Immature natural killer cell (primary cell): ENCODE data around the gene CAMK1G. TPM values are rescaled to one million over a fixed set of nuclear protein-coding genes. Genes with fewer than 3 reads are reported as not detected.

Source experiments
- DNase-seq, 3 donors: peaks; one replicate each; pipeline ENCODE4 v3.0.0; 2022; ENCODE audit warnings: mixed read lengths in 1 of 3
- H3K27ac Mint-ChIP-seq, 6 donors: one replicate each; pipeline ENCODE4 v1.8.0; 2020; ENCODE audit warnings: mixed read lengths in 6 of 6, mild to moderate bottlenecking in 5 of 6, inconsistent platforms in 4 of 6, moderate library complexity in 3 of 6
- H3K27me3 Mint-ChIP-seq, 3 donors: one replicate each; pipeline ENCODE4 v1.8.0; 2020 to 2021; ENCODE audit warnings: low read depth in 3 of 3, mild to moderate bottlenecking in 3 of 3, mixed read lengths in 3 of 3, moderate library complexity in 3 of 3, inconsistent platforms in 1 of 3
- H3K36me3 Mint-ChIP-seq, 3 donors: one replicate each; pipeline ENCODE4 v1.8.0; 2020; ENCODE audit warnings: mixed read lengths in 3 of 3, inconsistent platforms in 2 of 3, mild to moderate bottlenecking in 2 of 3
- H3K4me1 Mint-ChIP-seq, 2 donors: one replicate each; pipeline ENCODE4 v1.8.0; 2020; ENCODE audit warnings: inconsistent platforms in 2 of 2, mild to moderate bottlenecking in 2 of 2, mixed read lengths in 2 of 2, moderate library complexity in 1 of 2
- H3K4me3 Mint-ChIP-seq, 5 donors: one replicate each; pipeline ENCODE4 v1.8.0; 2020; ENCODE audit warnings: mild to moderate bottlenecking in 5 of 5, mixed read lengths in 5 of 5, inconsistent platforms in 3 of 5, moderate library complexity in 3 of 5
- H3K9me3 Mint-ChIP-seq, 6 donors: one replicate each; pipeline ENCODE4 v1.8.0; 2020; ENCODE audit warnings: mild to moderate bottlenecking in 6 of 6, mixed read lengths in 6 of 6, inconsistent platforms in 4 of 6, moderate library complexity in 3 of 6
- polyA plus RNA-seq, 3 donors: library from polyadenylated mRNA; unstranded; fragments of 300-500 nt; fragmentation: Illumina TruSeq; gene quantifications; one replicate each; pipeline ENCODE4 v1.2.3, GENCODE V29; 2021

The CAMK1G gene
- polyA plus RNA-seq, 3 donors from 2014 or later, result not detected

DNA sequence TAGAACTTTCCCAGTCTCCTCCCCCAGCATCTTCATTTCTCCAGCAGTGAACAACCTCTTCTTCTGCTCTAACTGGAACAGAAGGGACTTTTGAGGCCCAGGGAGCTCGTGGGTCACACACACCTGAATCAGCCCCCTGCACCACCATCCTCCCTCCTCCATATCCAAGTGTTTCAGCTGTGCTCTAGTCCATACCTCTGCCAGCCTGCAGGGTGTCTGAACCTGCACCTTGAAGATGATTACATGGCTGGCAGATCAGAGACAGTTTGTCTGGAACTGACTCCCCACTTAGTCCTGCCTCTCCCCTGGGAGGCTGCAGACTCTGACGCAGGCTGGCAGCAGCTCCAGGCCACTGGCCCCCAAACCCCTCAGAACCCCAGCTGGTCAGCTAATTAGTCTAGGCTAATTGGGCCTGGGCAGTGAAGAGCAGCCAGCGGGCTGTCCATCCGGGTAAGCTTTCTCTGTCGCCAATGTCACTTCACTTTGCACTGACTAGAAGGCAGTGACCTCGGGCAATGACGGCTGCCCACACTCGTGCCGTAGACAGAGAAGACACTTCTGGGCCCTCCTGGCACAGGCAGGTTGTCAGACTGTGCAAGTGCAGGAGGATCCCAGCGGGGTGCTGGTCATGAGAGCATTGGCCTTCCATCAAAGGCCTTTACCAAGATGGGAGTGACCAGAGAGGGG lies 12.2 kb downstream of the CAMK1G start:
- no peak for DNase-seq
- peaks cover 5 to 7% (median 6%) of the 10 kb centered on the region in 3 donors for H3K27me3 Mint-ChIP-seq
- no peaks in the 10 kb centered on the region for H3K9me3 Mint-ChIP-seq
- no peaks in the 10 kb centered on the region for H3K36me3 Mint-ChIP-seq
- H3K4me1 Mint-ChIP-seq, result no peaks in the 10 kb centered on the region
- H3K27ac Mint-ChIP-seq, result no peak overlapping the region
- H3K4me3 Mint-ChIP-seq, result no peak overlapping the region

DNA sequence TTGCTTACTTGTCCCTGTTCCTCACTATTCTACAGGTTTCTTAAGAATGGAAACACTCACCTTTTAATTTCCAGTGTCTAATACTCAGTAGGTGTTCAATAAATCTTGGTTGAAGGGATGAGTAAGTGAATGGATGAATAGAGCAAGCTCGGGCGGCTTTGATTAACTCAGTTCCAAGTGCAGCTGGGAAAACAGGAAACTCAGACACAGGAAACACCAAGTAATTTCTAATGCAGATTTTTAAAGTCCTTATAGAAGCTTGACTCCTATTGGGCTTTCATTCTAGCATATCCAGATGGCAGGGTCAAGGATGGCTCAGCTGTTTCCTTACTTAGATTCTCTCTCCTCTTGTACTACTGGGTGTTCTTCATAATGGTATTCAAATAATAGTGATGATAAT lies 14.0 kb downstream of the CAMK1G start:
- DNase-seq, result no peak
- Mint-ChIP-seq H3K36me3 (no peaks in the 10 kb centered on the region), H3K4me1 (no peaks in the 10 kb centered on the region), H3K4me3 (no peak overlapping the region), H3K27ac (no peak overlapping the region), H3K9me3 (no peaks in the 10 kb centered on the region), H3K27me3 (peaks cover 4 to 7% (median 5%) of the 10 kb centered on the region in 3 donors)

DNA sequence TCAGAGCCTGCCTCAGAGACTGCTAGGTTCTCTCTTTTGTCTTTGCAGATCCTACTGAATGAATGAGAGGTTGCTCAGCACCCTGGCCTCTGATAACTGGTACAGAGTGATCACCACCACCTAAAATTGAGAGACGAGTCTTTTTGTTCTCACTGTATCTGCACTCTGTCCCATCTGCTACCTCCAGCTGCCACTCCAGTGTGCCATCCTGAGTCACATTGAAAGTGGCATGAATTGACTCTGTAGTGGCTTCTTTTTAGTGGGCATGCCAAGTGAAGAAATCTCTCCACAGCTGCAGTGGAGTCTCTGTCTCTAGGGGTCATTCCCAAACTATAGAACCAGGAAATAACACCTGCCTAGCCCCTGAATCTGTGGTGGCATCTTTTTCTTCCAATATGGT lies 14.7 kb downstream of the CAMK1G start:
- Mint-ChIP-seq H3K36me3 (no peaks in the 10 kb centered on the region), H3K9me3 (no peaks in the 10 kb centered on the region), H3K4me3 (no peak overlapping the region), H3K27me3 (peaks cover 4 to 7% (median 5%) of the 10 kb centered on the region in 3 donors), H3K27ac (no peak overlapping the region), H3K4me1 (no peaks in the 10 kb centered on the region)
- no peak for DNase-seq

DNA sequence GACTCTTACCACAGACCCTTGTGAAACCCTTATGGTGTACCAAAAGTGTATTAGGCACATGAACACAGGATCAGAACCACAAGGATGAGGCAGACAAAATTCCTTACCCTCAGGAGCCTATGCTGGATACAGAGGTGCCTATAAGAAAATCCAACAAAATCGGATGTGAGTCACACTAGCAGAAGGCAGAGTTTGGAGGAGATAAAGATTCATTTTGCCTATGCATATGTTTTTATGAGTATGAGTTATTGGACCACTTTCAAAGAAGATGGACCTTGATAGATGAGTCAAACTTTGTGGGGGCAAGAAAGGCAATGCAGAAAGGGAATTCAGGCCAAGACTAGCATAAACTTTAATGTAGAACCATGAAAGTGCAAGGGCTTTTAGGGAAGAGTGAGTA lies 17.0 kb downstream of the CAMK1G start:
- peaks cover 0 to 7% (median 2%) of the 10 kb centered on the region in 3 donors for H3K27me3 Mint-ChIP-seq
- H3K4me1 Mint-ChIP-seq, result peaks cover 2 to 9% of the 10 kb centered on the region in 2 donors
- DNase-seq, result no peak
- H3K4me3 Mint-ChIP-seq, result no peak overlapping the region
- H3K27ac Mint-ChIP-seq, result no peak overlapping the region
- H3K9me3 Mint-ChIP-seq, result no peaks in the 10 kb centered on the region
- H3K36me3 Mint-ChIP-seq, result no peaks in the 10 kb centered on the region

DNA sequence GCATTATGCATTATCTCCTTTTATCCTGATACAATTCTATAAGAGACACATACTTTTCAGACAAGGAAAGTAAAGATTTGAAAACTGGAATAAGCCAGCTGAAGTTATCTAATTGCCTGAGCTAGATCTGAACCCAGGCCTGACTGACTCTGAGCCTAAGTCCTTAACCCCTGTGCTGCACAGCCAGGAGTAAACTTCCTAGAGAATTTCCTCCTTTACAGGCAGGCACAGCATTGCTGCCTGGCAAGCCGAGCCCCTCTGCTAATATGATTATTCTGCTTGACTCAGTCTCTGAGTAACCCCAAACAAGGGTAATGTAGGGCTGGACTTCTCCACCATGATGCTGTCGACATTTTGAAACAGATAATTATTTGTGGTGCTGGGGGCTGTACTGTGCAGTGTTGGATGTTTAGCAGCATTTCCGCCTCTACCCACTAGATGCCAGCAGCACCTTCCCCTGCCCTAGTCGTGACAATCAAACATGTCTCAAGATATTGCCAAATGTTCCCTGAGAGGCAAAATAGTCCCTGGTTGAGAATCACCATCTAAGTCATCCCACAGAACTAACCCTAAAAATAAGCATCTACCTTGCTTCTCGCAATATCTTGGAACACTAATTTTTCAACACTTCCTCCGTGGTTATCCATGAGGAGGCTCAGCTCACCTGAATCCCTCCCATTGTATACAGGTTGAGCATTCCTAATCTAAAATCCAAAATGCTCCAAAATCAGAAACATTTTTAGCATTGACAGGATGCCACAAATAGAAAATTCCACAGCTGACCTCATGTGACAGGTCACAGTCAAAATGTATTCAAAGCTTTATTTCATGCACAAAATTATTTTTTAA lies 18.5 kb downstream of the CAMK1G start:
- Mint-ChIP-seq H3K27ac (no peak overlapping the region), H3K36me3 (no peaks in the 10 kb centered on the region), H3K4me1 (peaks cover 2 to 9% of the 10 kb centered on the region in 2 donors), H3K27me3 (peaks cover 0 to 7% (median 2%) of the 10 kb centered on the region in 3 donors), H3K9me3 (no peaks in the 10 kb centered on the region), H3K4me3 (no peak overlapping the region)
- peak in 1 of 3 donors; percentile 11 for DNase-seq

DNA sequence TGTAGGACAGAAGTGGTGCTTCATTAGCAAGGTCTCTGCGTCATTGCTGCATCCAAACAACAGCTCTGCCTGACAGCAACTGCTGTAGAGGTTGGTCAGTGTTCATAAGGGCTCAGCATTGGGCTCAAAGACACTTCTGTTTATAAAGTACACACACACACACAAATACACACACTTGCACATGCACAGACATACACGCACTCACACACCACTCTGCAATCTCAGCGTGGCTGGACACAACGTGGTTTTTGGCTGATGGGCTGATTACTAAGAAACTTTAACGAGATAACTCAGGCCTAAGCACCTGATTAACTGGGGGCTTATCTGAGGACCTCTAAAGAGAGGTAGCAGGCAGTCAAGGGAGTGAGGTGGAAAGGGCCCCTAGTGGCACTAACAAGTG lies 20.4 kb downstream of the CAMK1G start:
- Mint-ChIP-seq H3K27me3 (peaks cover 0 to 4% (median 2%) of the 10 kb centered on the region in 3 donors), H3K36me3 (no peaks in the 10 kb centered on the region), H3K27ac (no peak overlapping the region), H3K4me1 (peaks cover 2 to 9% of the 10 kb centered on the region in 2 donors), H3K4me3 (no peak overlapping the region), H3K9me3 (no peaks in the 10 kb centered on the region)
- DNase-seq, result no peak

DNA sequence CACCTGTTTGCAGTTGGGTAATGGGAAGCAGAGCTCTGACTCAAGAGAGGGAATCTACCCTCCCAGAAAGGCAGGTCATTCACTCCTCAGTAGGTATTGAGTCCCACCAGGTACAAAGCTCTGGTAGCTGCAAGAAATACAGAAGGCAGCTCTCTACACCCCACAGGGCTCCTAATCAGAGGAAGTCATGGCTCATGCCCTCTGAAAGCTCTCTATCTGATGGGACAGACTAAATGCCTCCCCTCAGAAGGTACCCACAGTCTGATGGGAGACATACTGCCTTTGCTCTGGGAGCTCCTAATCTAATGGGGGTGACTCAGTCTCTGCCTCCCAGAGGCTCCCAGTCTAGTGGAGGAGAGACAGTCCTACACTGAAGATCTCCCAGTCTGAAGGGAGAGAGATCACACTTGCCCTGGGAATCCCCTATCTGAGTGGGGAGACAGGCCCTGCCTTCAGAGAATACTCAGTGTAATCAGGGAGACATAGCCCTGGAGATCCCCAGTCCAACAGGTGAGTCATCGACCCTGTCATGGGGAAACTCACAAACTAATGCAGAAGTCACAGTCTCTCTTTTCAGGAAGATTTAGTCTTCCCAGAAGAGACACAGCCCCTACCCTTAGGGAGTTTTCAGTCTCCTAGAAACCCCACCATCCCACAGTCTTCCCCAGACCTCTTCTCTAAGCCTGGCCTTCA lies 23.7 kb downstream of the CAMK1G start:
- H3K9me3 Mint-ChIP-seq, result no peaks in the 10 kb centered on the region
- DNase-seq, result no peak
- no peak overlapping the region for H3K27ac Mint-ChIP-seq
- no peaks in the 10 kb centered on the region for H3K27me3 Mint-ChIP-seq
- H3K4me3 Mint-ChIP-seq, result no peak overlapping the region
- H3K36me3 Mint-ChIP-seq, result no peaks in the 10 kb centered on the region
- peaks cover 4 to 17% of the 10 kb centered on the region in 2 donors for H3K4me1 Mint-ChIP-seq

DNA sequence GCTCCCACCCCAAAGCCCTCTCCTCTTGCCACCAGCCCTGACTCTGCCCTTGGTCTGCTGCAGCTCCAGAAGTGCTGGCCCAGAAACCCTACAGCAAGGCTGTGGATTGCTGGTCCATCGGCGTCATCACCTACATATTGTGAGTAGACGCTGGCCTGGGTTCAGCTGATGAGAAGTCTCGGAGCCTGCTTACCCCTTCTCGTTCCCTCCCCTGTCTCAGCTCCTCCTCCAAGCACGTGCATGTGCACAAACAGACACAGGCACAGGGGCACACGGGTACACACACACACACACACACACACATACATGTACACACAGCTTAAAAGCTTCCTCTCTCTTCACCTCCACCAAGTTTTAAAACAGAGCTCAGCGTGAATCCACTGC lies 24.3 kb downstream of the CAMK1G start:
- Mint-ChIP-seq H3K27me3 (no peaks in the 10 kb centered on the region), H3K27ac (no peak overlapping the region), H3K4me3 (no peak overlapping the region), H3K9me3 (no peaks in the 10 kb centered on the region), H3K36me3 (no peaks in the 10 kb centered on the region), H3K4me1 (peaks cover 4 to 17% of the 10 kb centered on the region in 2 donors)
- DNase-seq, result no peak

DNA sequence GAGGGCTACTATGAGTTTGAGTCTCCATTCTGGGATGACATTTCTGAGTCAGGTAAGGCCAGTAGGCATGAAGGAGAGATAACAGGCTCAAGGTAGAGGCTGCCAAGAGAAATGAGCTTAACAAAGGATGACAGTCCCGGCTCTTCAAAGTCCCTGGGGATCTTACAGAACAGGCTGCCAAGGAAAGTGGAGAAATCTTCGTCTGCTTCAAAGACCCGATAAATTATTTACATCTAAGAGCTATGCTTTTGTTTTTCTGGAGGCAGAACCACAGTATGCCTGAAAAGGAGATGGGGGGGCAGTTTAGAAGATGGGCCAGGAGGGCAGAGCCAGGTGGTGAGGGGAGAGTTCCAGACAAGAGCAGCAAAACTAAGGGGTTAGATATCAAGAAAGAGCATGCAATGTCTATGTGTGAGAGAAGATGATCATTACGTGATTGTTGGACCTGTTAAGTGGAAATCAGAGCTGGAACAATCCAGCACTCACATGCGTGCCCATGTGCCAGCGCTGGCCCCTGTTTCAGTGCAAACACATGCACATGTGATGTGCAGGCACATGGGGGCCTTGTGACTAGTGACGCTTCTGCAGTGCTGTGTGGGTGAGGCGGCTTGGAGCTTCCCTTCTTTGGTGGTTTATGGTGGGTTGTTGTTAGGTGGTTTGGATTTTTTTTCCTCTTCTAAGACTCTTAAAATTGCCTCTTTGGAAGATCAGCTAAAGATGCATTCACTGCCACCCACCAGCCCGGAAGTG lies 25.7 kb downstream of the CAMK1G start:
- Mint-ChIP-seq H3K4me3 (no peak overlapping the region), H3K27ac (no peak overlapping the region), H3K36me3 (no peaks in the 10 kb centered on the region), H3K9me3 (no peaks in the 10 kb centered on the region), H3K4me1 (peaks cover 4 to 17% of the 10 kb centered on the region in 2 donors), H3K27me3 (peaks cover 0 to 3% (median 2%) of the 10 kb centered on the region in 3 donors)
- no peak for DNase-seq

DNA sequence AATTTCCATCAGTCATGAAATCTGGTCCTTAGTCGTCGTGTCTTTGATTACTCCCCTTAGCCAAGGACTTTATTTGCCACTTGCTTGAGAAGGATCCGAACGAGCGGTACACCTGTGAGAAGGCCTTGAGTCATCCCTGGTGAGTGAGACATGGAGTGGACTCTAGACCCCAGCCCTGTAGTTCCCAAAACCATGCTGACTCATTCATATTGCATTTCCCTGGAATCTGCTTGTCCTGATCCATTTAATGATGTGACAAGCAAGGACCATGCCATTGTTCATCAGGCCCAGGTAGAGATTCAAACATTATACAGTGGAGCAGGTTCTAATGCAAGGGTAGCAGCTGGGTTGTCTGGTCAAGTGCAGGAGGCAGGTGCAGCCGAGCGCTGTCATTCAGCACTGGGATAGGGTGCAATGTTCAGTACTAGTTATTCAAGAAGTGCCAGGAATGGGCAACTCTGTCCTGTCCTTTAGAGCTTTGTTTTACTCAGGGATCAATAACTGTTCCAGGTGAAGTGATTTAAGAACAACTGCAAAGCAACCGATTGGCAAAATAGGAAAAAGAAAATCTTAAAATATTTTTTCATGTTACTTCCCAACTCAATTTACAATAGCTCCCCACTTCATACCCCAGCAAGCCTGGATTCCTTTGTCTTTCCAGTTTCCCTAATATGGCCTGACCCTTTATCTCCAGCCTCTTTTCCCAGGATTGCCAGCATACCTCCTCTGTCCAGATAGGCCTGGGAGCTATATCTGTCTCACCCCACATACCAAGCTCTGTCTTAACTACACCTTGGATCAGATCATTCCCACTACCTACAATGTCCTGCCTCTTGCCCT lies 26.5 kb downstream of the CAMK1G start:
- H3K27me3 Mint-ChIP-seq, result peaks cover 0 to 3% (median 2%) of the 10 kb centered on the region in 3 donors
- no peak for DNase-seq
- H3K4me3 Mint-ChIP-seq, result no peak overlapping the region
- peaks cover 2 to 12% of the 10 kb centered on the region in 2 donors for H3K4me1 Mint-ChIP-seq
- H3K9me3 Mint-ChIP-seq, result no peaks in the 10 kb centered on the region
- no peaks in the 10 kb centered on the region for H3K36me3 Mint-ChIP-seq
- no peak overlapping the region for H3K27ac Mint-ChIP-seq

DNA sequence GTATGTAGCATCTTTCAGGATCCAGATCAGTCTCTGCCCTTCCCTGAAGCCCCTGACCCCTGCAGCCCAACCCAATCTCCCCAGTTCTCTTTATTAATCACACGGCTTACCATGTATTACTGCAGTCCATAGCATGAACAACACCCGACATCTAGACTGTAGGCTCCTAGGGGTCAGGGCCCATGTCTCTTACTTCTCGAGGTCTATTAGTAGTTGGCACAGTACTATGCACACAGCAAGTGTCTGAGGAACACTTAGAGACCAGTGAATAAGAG lies 27.1 kb downstream of the CAMK1G start:
- Mint-ChIP-seq H3K27me3 (peaks cover 0 to 3% (median 2%) of the 10 kb centered on the region in 3 donors), H3K4me1 (peaks cover 2 to 8% of the 10 kb centered on the region in 2 donors), H3K9me3 (no peaks in the 10 kb centered on the region), H3K27ac (no peak overlapping the region), H3K36me3 (no peaks in the 10 kb centered on the region), H3K4me3 (no peak overlapping the region)
- no peak for DNase-seq

DNA sequence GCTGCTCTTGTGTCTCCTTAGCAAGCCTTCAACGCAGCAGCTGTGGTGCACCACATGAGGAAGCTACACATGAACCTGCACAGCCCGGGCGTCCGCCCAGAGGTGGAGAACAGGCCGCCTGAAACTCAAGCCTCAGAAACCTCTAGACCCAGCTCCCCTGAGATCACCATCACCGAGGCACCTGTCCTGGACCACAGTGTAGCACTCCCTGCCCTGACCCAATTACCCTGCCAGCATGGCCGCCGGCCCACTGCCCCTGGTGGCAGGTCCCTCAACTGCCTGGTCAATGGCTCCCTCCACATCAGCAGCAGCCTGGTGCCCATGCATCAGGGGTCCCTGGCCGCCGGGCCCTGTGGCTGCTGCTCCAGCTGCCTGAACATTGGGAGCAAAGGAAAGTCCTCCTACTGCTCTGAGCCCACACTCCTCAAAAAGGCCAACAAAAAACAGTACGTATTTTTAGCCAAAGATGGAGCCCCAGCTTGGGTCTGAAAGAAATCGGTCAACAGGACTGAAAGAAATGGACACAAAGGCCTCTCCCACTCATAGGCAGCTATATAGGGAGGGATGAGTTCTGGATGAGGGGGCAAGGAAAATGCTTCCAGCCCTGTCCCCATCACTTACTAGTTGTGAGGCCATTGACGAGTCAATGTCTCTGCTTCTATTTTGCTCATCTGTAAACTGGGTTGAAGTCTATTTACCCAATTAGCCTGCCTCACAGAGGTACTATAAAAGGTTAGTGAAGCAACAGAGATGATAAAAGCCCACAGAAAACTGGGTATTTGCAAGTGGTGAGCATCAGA lies 28.5 kb downstream of the CAMK1G start:
- Mint-ChIP-seq H3K4me3 (no peak overlapping the region), H3K36me3 (peaks cover 3 to 8% (median 4%) of the 10 kb centered on the region in 3 donors), H3K27ac (no peak overlapping the region), H3K4me1 (peaks cover 2 to 8% of the 10 kb centered on the region in 2 donors), H3K27me3 (peaks cover 0 to 3% (median 2%) of the 10 kb centered on the region in 3 donors), H3K9me3 (no peaks in the 10 kb centered on the region)
- peak in 2 of 3 donors; percentile 14 to 37 for DNase-seq
